K562 treated with DMSO at 1 percent for 24 hours (cell line): ENCODE results near the gene RRAGA. TPM values are rescaled to one million over a fixed set of nuclear protein-coding genes. Genes with fewer than 3 reads are reported as not detected.

ENCODE experiments used
- total RNA-seq: library from RNA; unstranded; fragments of 300-600 nt; gene quantifications from 2 replicates; pipeline ENCODE4 v1.2.3, GENCODE V29; 2022; ENCODE audit warnings: low read depth; ENCODE audit not compliant: insufficient read depth

RRAGA gene, protein sequence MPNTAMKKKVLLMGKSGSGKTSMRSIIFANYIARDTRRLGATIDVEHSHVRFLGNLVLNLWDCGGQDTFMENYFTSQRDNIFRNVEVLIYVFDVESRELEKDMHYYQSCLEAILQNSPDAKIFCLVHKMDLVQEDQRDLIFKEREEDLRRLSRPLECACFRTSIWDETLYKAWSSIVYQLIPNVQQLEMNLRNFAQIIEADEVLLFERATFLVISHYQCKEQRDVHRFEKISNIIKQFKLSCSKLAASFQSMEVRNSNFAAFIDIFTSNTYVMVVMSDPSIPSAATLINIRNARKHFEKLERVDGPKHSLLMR
- total RNA-seq, result 73.3 and 78.6 TPM in 2 replicates

DNA sequence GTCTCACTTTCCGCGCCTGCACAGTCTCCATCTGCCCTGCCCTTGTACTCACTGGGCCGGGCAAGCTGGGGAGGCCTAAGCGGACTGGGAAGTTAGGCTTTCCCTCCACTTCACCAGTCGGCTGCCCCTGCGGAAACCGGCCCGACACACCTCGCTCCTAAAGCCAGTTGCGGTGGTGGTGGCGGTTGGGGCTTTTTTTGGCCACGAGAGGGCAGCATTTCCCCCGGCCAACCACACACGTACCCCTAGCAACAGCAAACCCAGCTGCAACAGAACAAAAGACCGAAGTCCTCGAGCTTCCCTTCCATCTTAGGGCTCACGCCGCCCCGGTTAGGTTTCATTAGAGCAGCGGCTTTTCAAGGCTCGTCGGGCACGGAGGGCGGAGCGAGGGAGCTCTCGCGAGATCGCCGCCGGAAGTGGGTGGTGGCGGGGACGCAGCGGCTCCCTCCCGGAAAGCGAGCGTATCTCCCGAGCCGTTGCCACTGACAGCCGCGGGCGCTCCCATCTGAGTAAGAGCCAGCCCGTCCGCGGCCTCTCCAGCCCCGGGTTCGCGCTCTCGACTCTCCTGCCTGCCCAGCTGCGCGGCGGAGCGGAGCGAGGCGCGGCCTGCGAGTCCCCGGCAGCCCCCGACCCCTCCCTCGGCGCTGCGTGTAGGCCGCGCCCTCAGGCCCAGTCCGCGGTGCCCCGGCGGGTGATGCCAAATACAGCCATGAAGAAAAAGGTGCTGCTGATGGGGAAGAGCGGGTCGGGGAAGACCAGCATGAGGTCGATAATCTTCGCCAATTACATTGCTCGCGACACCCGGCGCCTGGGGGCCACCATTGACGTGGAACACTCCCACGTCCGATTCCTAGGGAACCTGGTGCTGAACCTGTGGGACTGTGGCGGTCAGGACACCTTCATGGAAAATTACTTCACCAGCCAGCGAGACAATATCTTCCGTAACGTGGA lies at the start of gene RRAGA:
Gene RRAGA (plus strand): TSS at position 462 of the 951 bp plus-strand sequence. CDS start 233 bp downstream, at position 695.

DNA sequence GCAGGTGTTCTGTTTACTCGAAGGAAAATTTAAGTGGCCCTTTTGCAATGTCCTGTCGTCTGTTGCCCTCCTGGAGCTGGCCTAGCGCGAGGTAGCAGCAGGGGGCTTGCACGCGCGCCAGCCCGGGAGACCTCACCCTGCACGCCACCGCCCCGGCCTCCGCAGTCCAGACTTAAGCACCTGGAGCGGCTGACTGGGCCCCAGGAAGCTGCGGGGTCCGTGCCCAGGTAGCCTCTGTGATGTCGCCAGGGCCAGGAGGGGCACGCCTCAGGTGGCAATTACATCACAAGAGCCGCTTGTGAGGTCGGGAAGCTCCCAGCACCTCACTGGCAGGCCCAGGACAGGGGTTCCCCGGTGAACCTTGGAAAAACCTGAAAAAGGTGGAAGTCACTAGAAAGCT lies 16.2 kb upstream of the RRAGA start, which contains the start of gene SAXO1:
Gene SAXO1 (minus strand): TSS at position 195 of the 400 bp plus-strand sequence. CDS start 301 bp downstream, outside the sequence.

Other genes starting within 250 kb of the RRAGA start
- not detected in 2 replicates for gene SAXO1, start 16.2 kb upstream of the RRAGA start, total RNA-seq
- 5.7 and 6.5 TPM in 2 replicates for gene HAUS6, start 53.5 kb downstream of the RRAGA start, total RNA-seq
- 29.4 and 32.9 TPM in 2 replicates for gene PLIN2, start 78.1 kb downstream of the RRAGA start, total RNA-seq
- 8.8 and 9.2 TPM in 2 replicates for gene DENND4C, start 181.3 kb downstream of the RRAGA start, total RNA-seq